Effector CD4-positive, alpha-beta T cell (primary cell): ENCODE data around the gene PSENEN.
"Not testable (repeated sequence)": the region's sequence is repeated elsewhere in the genome, so short reads cannot be mapped to it uniquely, and the experiment has no call there.

Source experiments
- DNase-seq: peaks from one replicate; pipeline ENCODE4 v3.0.0-alpha.2; 2020

Gene PSENEN

GRCh38 chr19:35752746-35753350 lies 7.4 kb downstream of the PSENEN start:
- no peak for DNase-seq

GRCh38 chr19:35753634-35754369 lies 8.4 kb downstream of the PSENEN start:
- no peak for DNase-seq

DNA sequence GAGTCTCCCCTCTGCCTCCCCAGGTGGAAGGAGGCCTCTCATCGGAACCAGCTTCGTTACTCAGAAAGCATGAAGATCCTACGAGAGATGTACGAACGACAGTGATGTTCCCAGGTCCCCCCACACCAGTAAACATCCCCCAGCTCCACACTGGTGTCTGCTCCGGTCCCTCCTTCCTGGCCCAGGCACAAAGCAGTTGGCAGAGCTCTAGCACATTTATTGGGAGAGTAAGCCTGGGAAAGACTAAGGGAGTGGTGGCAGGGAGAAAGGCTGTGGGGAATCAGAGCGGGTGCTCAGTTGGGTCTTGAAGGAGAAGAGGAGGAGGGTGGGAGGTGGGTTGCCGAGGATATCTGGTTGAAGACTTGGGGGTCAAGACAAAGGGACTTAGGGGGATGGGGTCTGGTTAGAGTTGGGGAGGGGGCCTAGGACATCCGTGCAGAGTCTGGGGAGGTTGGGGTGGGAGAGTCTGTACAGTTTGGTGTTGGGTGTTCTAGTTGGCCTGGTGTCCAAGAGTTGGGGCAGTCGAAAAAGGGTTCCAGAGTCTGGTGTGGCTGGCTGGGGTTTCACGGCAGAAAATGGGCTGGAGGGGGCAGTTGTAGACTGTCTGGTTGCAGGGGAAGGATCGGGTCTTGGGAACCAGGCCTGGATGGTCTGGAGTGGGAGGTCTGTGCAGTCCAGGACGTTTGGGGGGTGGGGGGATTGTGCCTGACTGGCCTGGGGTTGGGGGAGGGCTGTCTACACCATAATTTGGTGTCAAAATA lies 9.1 kb downstream of the PSENEN start:
- DNase-seq = no peak

GRCh38 chr19:35755131-35755549 lies 9.7 kb downstream of the PSENEN start:
- no peak for DNase-seq

DNA sequence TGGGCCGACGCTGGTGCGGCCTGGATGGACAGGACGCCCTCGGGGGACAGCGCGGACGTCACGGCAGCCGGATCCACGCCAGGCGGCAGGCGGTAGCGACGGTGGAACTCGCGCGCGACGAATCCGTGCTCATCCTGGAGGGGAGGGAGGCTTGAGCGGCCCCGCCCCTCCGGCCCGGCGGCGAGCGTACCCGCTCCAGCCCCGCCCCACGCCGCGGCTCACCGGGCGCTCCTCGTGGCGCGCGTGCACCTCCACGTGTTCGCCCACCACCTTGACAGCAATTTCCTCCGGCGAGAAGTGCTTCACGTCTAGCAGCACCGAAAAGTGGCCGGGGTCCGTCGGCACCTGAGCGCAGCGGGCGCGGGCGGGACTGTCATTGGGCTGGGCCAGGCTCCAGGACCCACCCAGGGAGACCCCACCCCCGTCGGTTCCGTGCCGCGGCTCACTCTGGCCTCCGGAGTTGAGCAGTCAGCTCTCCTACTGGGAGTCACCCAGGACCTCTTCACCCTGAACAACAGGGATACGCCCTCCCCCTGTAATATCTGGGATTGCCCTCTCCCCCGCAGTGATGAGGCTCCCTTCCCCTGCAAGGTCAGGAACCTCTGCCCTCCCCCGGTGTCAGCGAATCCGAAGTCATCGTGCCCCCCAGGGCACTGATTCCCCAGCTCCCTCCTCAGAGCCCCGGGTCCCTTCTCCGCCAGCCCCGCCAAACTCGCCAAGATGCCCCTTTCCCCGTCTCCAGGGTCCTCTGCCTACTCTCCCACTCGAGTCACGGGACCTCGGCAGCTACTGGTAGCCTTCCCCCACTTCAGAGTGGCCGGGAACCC lies 10.3 kb downstream of the PSENEN start:
- DNase-seq = no peak

GRCh38 chr19:35756377-35757230 lies 11.2 kb downstream of the PSENEN start, which contains the start of gene HSPB6:
HSPB6 (minus strand) TSS chr19:35757029; CDS start chr19:35757008, 21 bp downstream.
- no peak for DNase-seq

GRCh38 chr19:35757231-35757748 lies 11.8 kb downstream of the PSENEN start:
- no peak for DNase-seq

DNA sequence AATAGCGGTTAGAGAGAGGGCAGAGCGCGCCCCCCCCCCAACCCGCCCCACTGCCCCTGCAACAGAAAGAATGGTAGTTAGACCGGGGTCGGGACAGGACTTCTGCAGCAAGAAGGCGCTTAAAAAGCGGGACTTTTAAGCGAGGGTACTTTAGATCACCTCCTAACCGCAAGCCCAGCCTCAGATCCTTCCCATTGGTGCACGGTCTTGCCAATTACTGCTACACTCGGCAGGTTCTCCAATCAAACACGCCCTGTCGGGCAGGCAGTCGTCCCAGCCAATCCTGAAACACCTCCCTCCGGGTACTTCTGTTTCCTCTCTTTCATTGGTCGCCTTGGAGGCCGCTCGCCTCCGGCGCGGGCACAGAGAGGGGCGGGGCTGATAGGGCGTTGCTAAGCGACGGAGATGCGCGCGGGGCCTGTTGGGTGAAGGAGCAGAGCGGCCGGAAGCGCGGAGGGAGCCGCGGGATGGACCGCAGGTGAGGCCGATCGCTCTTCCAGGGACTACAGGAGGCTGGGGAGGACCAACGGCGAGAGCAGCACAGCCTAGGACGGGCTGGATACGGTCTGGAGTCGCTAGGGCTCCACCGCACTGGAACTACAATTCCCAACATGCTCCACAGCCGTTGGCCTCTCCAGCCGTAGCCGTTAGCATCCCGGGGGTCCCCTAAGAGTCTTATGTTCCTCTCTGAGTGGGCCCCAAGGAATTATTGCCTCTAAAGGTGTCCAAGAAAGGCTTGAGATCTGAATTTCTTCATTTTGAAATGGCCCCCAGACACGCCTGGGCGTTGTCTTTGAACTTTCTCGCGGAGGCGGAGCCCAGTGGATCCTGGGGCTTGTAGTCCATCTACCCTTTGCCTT lies 12.5 kb downstream of the PSENEN start, which contains the start of gene PROSER3:
PROSER3 (plus strand) TSS at position 428 of the 860 bp plus-strand sequence; CDS start at position 468, 40 bp downstream.
- peak; percentile 97 for DNase-seq

DNA sequence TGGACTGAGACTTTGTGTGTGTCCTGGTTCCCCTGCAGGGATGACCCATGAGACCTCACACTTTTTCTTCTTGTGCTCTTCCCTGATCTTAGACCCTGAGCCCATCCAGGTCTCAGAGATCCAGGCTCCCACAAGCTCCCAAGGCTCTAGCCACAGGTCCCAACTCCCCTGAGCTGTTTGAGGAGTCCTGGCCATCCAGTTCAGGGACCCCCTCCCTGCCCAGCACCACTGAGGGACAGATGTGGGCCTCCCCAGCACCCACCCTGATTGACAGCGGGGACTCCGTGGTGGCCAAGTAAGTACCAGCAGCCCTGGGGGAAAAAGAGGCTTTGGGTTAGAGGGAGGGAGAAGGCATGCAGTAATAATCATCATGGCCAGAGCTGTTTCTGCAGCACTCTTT lies 14.2 kb downstream of the PSENEN start:
- no peak for DNase-seq

- DNase-seq = no peak
Measured at GRCh38 chr19:35760711-35761349, 15.4 kb downstream of the PSENEN start.

- DNase-seq = no peak
Measured at GRCh38 chr19:35764432-35765315, 19.2 kb downstream of the PSENEN start.

DNA sequence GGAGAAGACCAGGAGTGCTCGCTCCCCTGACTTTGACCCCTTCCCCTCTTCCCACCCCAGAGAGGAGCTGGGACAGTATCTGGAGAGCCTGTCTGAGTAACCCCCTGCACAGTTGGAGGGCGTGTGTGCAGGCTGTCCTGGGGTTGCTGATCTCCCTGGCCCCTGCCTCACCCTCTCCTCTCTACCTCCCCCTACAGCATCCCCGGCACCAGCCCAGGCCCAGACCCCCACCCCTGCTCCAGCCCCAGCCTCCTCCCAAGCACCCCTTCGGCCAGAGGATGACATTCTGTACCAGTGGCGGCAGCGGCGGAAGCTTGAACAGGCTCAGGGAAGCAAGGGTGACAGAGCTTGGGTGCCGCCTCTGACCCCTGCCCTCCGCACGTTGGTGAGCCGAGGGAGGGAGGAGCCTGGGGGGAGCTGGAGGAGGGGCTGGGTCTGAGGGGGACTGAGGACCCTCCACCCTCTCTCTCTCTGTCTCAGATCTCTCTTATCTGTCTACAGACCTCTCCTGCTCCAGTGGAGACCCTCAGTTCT lies 21.2 kb downstream of the PSENEN start:
- no peak for DNase-seq

- DNase-seq = no peak
Measured at GRCh38 chr19:35767288-35768081, 22.0 kb downstream of the PSENEN start.

GRCh38 chr19:35768082-35768421 lies 22.6 kb downstream of the PSENEN start:
- no peak for DNase-seq

DNA sequence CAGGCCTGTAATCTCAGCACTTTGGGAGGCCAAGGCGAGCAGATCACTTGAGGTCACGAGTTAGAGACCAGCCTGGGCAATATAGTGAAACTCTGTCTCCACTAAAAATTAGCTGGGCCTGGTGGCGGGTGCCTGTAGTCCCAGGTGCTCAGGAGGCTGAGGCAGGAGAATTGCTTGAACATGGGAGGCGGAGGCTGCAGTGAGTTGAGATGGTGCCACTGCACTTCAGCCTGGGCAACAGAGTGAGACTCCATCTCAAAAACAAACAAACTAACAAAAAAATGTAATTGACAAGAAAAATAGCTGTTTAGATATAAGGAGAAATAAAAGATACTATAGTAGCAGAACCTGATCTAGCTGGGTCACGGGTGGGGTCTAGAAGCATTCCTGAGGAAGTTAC lies 26.9 kb downstream of the PSENEN start:
- DNase-seq = not testable (repeated sequence)

GRCh38 chr19:35773020-35773806 lies 27.8 kb downstream of the PSENEN start:
- no peak for DNase-seq
